Activated T-cell treated with anti-CD3 and anti-CD28 coated beads, Interleukin-2, amount 50 U/mL, for 24 hours (primary cell): Measurements from ENCODE around the gene SIK2.

ENCODE experiments used
- DNase-seq: peaks from one replicate; pipeline ENCODE4 v3.0.0-alpha.2; 2020
- H3K27ac Mint-ChIP-seq: 2 replicates; pipeline ENCODE4 v1.8.0; 2020; ENCODE audit warnings: mild to moderate bottlenecking, mixed read lengths
- H3K27me3 Mint-ChIP-seq: 2 replicates; pipeline ENCODE4 v1.8.0; 2020; ENCODE audit warnings: mixed read lengths
- H3K36me3 Mint-ChIP-seq: 2 replicates; pipeline ENCODE4 v1.8.0; 2020; ENCODE audit warnings: low read depth, mixed read lengths
- H3K4me1 Mint-ChIP-seq: 2 replicates; pipeline ENCODE4 v1.8.0; 2020; ENCODE audit warnings: low read depth, mixed read lengths
- H3K4me3 Mint-ChIP-seq: 2 replicates; pipeline ENCODE4 v1.8.0; 2020; ENCODE audit warnings: mild to moderate bottlenecking, moderate library complexity, mixed read lengths
- H3K9me3 Mint-ChIP-seq: 2 replicates; pipeline ENCODE4 v1.8.0; 2020; ENCODE audit warnings: mixed read lengths

The SIK2 gene

GRCh38 chr11:111724615-111725129 lies 122.4 kb downstream of the SIK2 start:
- DNase-seq = no peak
- no peaks in the 10 kb centered on the region for H3K27me3 Mint-ChIP-seq
- H3K9me3 Mint-ChIP-seq = no peaks in the 10 kb centered on the region
- H3K27ac Mint-ChIP-seq = no peak overlapping the region
- no peaks in the 10 kb centered on the region for H3K4me1 Mint-ChIP-seq
- no peak overlapping the region for H3K4me3 Mint-ChIP-seq
- H3K36me3 Mint-ChIP-seq = peaks cover 89% of the 10 kb centered on the region

GRCh38 chr11:111725621-111726020 lies 123.4 kb downstream of the SIK2 start:
- Mint-ChIP-seq H3K4me1 (no peaks in the 10 kb centered on the region), H3K4me3 (no peak overlapping the region), H3K9me3 (no peaks in the 10 kb centered on the region), H3K27me3 (no peaks in the 10 kb centered on the region), H3K27ac (peak overlapping the region; percentile 33), H3K36me3 (peaks cover 81% of the 10 kb centered on the region)
- DNase-seq = no peak

DNA sequence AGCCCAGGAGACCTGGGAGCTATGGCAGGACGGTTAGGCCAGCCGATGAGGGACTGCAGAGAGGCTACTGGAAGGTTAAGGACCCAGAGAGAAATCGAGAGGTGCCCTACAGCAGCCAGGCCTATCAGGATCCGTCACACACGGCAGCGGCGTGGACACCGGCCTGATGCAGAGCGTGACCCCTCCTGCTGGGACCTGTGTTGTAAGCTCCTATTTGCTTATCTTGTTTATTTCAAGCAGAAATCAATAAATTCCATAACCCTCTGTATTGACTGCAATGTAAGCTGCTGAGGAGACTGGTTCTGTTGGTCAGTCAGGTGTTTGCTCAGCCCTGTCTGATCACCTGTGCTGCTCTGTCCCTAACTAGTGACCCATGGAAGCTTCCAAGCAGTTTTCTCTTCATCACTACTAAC lies 124.1 kb downstream of the SIK2 start:
- no peak overlapping the region for H3K27ac Mint-ChIP-seq
- H3K4me3 Mint-ChIP-seq = no peak overlapping the region
- DNase-seq = no peak
- no peaks in the 10 kb centered on the region for H3K9me3 Mint-ChIP-seq
- no peaks in the 10 kb centered on the region for H3K27me3 Mint-ChIP-seq
- H3K36me3 Mint-ChIP-seq = peaks cover 76% of the 10 kb centered on the region
- no peaks in the 10 kb centered on the region for H3K4me1 Mint-ChIP-seq

DNA sequence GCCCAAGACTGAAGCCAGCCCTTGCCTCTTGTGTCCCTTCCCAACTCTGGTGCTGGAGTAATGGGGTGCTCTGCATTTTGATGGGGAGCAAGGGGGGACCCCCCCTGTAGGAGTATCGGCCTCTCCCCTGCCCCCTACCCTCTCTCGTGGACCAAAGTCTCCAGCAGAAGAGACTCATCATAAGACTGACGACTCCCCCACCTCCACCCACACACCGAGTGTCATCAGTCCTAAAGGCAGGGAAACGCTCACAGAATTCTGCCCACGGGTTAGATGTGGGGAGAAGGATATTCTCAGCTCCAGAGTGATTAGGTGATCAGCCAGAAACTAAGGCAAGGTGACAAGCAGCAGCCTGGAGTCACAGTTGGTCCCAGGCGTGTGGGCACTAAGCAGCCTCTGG lies 125.2 kb downstream of the SIK2 start:
- peak overlapping the region; percentile 29 for H3K27ac Mint-ChIP-seq

DNA sequence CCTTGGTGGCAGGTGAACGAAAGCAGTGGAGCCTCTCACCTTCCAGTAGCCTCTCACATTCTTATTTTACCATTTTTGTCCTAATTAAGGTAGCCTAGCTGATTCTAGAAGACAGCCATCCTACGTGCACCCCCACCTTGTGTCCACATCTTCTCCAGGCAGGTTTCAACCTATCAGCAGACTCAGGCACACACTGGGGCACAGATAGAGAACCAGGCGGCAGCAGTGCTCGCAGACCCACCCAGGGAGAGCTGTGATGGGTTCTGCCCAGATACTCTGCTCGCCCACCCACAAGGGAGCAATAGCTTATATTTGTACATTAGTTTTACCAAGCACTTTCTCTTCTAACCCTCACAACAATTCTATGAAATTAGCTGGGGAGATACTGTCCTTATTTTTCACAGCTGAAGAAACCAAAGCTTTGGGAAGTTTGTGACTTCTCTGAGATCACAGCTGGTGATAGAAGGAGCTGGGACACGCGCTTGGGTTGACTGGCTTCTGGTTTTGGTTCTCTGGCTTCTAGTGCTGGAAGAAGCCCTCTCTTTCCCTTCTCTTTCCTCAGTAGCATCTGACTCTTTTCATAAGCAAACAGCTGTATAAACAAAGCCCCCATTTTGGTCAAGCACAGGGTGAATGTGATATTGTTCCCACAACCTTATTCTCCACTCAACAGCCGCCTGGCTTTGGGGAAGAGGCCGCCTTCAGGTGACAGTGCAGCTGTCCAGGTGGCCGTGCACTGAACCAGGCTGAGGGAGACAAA lies 127.0 kb downstream of the SIK2 start:
- DNase-seq = no peak
- peak overlapping the region; percentile 0 for H3K27ac Mint-ChIP-seq
- no peak overlapping the region for H3K4me3 Mint-ChIP-seq
- H3K4me1 Mint-ChIP-seq = no peaks in the 10 kb centered on the region
- peaks cover 50% of the 10 kb centered on the region for H3K36me3 Mint-ChIP-seq
- H3K27me3 Mint-ChIP-seq = no peaks in the 10 kb centered on the region
- H3K9me3 Mint-ChIP-seq = no peaks in the 10 kb centered on the region

More for the DNA sequence above, 125.2 kb downstream of the SIK2 start:
- H3K36me3 Mint-ChIP-seq = peaks cover 68% of the 10 kb centered on the region
- no peak overlapping the region for H3K4me3 Mint-ChIP-seq
- no peaks in the 10 kb centered on the region for H3K4me1 Mint-ChIP-seq
- no peaks in the 10 kb centered on the region for H3K9me3 Mint-ChIP-seq
- DNase-seq = no peak
- H3K27me3 Mint-ChIP-seq = no peaks in the 10 kb centered on the region

GRCh38 chr11:111729831-111730311 lies 127.6 kb downstream of the SIK2 start:
- Mint-ChIP-seq H3K27ac (peak overlapping the region; percentile 29), H3K27me3 (no peaks in the 10 kb centered on the region), H3K9me3 (no peaks in the 10 kb centered on the region), H3K4me3 (no peak overlapping the region), H3K36me3 (peaks cover 46% of the 10 kb centered on the region), H3K4me1 (no peaks in the 10 kb centered on the region)
- no peak for DNase-seq

DNA sequence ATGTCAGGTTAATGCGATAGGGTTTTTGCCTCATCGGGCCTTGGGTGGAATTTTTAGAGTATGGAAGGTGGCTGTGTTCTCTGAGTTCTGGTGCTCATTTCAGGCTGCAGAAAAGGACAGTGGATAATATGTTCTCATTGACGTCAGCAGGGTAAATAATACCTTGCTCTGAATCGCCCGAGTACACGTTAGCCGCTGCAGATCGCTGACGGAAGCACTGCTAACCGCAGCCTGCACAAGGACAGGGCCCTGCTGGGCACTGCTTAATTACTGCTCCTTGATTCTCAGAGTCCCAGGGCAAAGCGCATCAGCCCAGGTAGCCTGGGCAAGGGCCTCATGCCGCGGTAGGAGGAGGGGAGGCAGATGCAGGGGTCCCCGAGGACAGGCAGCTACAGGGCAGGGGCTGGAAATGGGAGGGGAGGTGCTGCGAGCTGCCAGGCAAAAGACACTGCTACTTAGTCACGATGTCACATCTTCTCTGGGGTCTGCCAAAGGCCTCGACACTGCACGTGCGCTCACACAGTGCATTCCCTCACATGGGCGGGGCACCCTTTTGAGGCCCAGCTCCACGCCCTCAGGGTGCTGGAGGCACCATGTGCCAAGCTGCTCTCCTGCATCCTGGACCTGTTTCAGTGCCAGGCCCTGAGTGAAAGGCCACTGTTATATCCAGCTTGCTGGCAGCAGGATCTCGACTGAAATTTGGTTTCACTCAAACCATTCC lies 128.8 kb downstream of the SIK2 start:
- DNase-seq = no peak
- Mint-ChIP-seq H3K27me3 (no peaks in the 10 kb centered on the region), H3K4me1 (peaks cover 6% of the 10 kb centered on the region), H3K9me3 (no peaks in the 10 kb centered on the region), H3K36me3 (peaks cover 43% of the 10 kb centered on the region), H3K4me3 (no peak overlapping the region), H3K27ac (no peak overlapping the region)

GRCh38 chr11:111731821-111732220 lies 129.6 kb downstream of the SIK2 start:
- DNase-seq = no peak
- Mint-ChIP-seq H3K27me3 (no peaks in the 10 kb centered on the region), H3K36me3 (peaks cover 38% of the 10 kb centered on the region), H3K4me3 (no peak overlapping the region), H3K4me1 (peaks cover 12% of the 10 kb centered on the region), H3K9me3 (no peaks in the 10 kb centered on the region), H3K27ac (no peak overlapping the region)

- no peaks in the 10 kb centered on the region for H3K27me3 Mint-ChIP-seq
- H3K4me3 Mint-ChIP-seq = no peak overlapping the region
- H3K27ac Mint-ChIP-seq = no peak overlapping the region
- H3K4me1 Mint-ChIP-seq = peaks cover 15% of the 10 kb centered on the region
- DNase-seq = no peak
- no peaks in the 10 kb centered on the region for H3K9me3 Mint-ChIP-seq
- H3K36me3 Mint-ChIP-seq = peaks cover 36% of the 10 kb centered on the region
These were observed 130.8 kb downstream of the SIK2 start for GRCh38 chr11:111733016-111733415.

DNA sequence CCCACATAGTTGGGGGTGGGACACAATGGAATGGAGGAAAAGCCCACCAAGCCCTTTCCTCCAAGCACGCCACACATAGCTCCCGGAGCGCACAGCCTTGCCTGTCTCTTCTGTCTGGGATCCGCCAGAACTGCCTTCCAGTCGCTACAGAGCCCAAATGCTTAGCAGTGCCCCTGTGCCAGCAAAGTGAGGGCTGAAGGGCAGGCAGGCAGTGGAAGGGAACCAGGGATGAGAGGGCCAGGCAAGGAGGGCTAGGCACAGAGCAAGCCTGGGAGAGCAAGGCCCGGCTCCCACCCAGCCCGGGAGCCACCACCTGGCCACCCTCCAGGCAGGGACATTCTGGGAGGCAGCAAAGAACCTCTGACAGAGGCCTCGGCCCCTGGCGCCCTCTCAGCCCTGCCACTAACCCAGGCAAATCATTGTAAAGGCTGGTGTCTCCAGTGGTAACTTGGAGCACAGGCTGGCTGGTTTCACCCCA lies 131.4 kb downstream of the SIK2 start:
- Mint-ChIP-seq H3K9me3 (no peaks in the 10 kb centered on the region), H3K4me3 (no peak overlapping the region), H3K27ac (no peak overlapping the region), H3K27me3 (no peaks in the 10 kb centered on the region), H3K36me3 (peaks cover 36% of the 10 kb centered on the region), H3K4me1 (peaks cover 15% of the 10 kb centered on the region)
- DNase-seq = no peak

DNA sequence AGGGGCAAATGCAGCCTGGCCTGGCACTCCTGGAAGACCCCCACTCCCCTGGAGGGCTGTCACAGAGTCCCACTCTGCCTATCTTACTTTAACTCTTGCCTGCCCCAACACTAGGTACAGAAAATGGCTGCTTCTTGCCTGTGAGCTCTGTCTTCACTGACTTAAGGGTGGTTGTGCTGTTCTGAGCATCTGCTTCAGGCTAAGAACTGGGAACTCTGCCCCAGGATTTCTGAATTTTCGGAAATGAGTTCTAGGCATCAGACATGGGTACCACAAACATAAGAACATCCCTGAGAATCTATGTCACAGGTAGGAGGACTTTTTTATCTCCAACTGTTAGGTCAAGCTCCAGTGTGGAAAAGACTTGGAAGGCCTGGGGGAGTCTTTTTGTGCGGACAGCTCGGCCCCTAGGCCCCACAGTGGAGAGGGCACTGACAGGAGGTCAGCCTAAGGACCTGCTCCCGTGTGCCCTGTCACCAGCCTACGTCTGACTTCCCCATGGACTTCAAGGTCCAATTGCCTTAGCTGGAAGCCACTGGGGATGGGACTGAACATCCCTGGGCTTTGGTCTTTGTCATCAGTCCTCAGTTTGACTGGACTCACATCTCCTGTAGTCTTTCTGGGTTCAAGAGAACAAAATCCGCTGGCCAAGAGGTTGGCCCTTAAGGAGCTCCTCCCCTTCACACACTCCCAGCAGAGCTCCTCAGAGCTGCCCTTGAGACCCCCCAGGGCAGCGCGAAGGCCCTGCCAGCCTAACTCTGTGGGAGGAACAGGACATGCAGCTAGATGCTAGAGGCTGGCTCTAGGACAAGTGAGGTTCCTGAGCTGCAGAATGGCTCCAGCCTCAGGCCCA lies 132.1 kb downstream of the SIK2 start:
- DNase-seq = no peak
- Mint-ChIP-seq H3K27ac (peak overlapping the region; percentile 55), H3K4me1 (peaks cover 15% of the 10 kb centered on the region), H3K4me3 (no peak overlapping the region), H3K27me3 (no peaks in the 10 kb centered on the region), H3K36me3 (peaks cover 38% of the 10 kb centered on the region), H3K9me3 (no peaks in the 10 kb centered on the region)

- peaks cover 15% of the 10 kb centered on the region for H3K4me1 Mint-ChIP-seq
- H3K9me3 Mint-ChIP-seq = no peaks in the 10 kb centered on the region
- H3K27ac Mint-ChIP-seq = peak overlapping the region; percentile 18
- no peak overlapping the region for H3K4me3 Mint-ChIP-seq
- H3K27me3 Mint-ChIP-seq = no peaks in the 10 kb centered on the region
- no peak for DNase-seq
- H3K36me3 Mint-ChIP-seq = peaks cover 41% of the 10 kb centered on the region
These were observed 132.7 kb downstream of the SIK2 start for GRCh38 chr11:111734954-111735261.

DNA sequence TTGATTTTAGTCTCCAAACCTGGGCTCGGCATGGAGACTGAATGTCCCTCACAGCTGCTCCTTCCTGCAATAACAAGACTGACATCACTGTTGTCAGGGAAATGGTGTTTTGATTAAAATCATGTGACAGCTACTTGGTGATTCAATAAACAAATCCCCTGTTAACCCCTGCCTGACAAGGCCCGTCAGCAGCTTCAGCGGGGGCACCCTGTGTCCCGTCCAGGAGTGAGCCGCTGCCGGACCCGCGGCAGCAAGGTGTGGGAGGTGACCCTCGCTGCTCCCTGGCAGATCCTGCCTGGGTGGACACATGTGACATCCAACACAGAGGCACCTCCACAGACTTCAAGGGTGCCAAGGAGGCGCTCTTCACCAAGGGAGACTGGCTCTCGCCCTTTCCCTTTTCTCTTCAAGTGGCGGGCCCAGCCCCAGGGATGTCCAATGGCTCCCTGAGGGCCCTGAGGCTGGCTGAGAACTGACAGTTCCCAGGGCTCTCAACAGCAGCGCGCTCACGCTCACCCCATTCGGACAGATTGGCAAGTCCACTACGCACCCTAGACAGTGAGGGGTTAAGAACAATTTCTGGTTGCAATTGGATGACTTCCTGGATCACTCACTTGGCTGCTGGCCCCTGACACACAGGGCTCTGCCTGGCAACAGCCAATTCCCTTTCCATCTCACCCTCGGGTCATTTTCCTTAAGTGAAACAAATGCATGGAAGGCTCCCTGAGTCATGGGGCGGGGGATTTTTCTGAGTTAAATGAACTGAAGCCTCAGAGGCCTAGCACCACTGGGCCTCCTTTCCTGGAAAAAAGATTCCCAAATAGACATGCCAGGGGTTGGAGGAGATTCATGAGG lies 133.2 kb downstream of the SIK2 start:
- no peak for DNase-seq
- peaks cover 47% of the 10 kb centered on the region for H3K36me3 Mint-ChIP-seq
- peak overlapping the region; percentile 26 for H3K27ac Mint-ChIP-seq
- no peaks in the 10 kb centered on the region for H3K9me3 Mint-ChIP-seq
- no peak overlapping the region for H3K4me3 Mint-ChIP-seq
- no peaks in the 10 kb centered on the region for H3K27me3 Mint-ChIP-seq
- H3K4me1 Mint-ChIP-seq = peaks cover 15% of the 10 kb centered on the region

- Mint-ChIP-seq H3K36me3 (peaks cover 52% of the 10 kb centered on the region), H3K27me3 (no peaks in the 10 kb centered on the region), H3K4me3 (no peak overlapping the region), H3K4me1 (peaks cover 15% of the 10 kb centered on the region), H3K9me3 (no peaks in the 10 kb centered on the region), H3K27ac (no peak overlapping the region)
- DNase-seq = no peak
These were observed 133.9 kb downstream of the SIK2 start for GRCh38 chr11:111736181-111736590.
